Measurements from ENCODE around the gene RNF215. TPM values are rescaled to one million over a fixed set of nuclear protein-coding genes. Genes with fewer than 3 reads are reported as not detected.
"Not testable (repeated sequence)": the region's sequence is repeated elsewhere in the genome, so short reads cannot be mapped to it uniquely, and the experiment has no call there.

Gene RNF215
- polyA plus RNA-seq, 6 donors from 2014 or later: 0.30 to 1.0 (median 0.95) TPM; not detected in 1

DNA sequence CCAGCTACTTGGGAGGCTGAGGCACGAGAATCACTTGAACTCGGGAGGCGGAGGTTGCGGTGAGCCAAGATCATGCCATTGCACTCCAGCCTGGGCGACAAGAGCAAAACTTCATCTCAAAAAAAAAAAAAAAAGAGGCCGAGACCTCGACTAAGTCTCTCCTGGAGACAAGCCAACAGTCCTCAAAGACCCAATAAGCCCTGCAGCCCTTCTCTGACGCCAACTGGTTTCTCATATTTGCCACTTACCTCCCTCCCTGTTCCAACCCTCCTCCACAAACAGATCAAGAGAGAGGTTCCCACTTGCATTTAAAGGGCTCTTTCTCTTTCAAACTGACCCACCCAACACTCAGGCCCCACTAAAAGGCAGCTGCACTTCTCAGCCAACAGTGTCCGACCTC, 48.9 kb downstream of the RNF215 start:
- H3K36me3 Mint-ChIP-seq: peaks cover 8 to 39% of the 10 kb centered on the region in 2 donors
- DNase-seq; H3K9me3 Mint-ChIP-seq; H3K4me3 Mint-ChIP-seq; H3K27ac Mint-ChIP-seq; H3K27me3 Mint-ChIP-seq; ATAC-seq (ENCODE audit: low read depth in 2 of 2): not testable (repeated sequence)
- peaks cover under 1 to 12% (median 6%) of the 10 kb centered on the region in 3 donors for H3K4me1 Mint-ChIP-seq

DNA sequence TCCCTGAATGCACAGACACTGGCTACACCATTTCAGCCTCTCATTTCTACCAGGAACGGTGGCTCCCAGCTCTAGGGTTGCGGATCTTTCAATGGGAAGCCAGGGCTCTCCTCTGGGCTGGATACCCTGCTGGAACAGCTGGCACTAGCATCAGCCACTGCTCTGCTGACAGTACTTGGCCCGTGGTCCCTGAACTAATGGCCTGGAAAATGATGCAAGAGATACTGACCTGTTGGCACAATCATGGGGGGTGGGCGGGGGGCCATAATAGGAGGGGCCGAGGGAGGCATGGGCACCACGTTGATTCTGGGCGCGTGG, 49.8 kb downstream of the RNF215 start:
- Mint-ChIP-seq H3K36me3 (peaks cover 5 to 33% of the 10 kb centered on the region in 2 donors), H3K4me1 (peaks cover 0 to 7% (median 6%) of the 10 kb centered on the region in 3 donors), H3K4me3 (no peak overlapping the region), H3K9me3 (no peaks in the 10 kb centered on the region), H3K27ac (peak overlapping the region in 1 of 6 donors; percentile 79), H3K27me3 (no peaks in the 10 kb centered on the region)
- DNase-seq: no peak
- ATAC-seq (ENCODE audit: low read depth in 2 of 2): no peak

DNA sequence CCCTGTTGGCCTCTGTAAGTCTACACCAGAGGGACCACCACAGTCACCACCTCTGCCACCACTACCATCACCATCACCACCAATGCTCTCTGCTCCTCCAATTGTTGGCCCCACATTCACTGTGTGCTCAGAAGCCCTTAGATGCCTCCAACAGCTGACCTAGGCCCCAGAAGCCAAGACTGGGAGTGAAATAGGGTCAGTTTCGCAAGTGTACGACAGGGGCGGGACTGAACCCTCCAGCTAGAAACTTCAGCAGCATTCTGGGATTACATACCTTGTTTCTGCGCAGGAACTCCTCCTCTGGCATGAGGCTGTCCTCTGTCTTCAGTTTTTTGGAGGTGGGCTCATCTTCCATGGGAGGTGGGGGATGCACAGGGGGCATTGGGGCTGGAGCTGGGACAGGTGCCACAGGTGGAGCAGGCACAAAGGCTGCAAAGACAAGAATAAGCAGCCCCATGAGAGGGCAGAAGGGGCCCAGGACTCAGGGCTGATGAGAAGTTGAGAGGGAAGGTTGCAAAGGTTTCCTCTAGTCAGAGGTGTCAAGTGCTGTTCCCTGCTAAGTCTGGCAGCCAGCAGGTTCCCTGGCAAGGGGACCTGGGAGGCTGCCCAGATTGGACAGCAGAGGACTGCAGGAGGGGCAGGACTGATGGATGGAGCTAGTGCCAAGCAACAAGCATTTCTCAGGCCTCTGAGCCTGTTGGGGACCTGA, 50.3 kb downstream of the RNF215 start:
- peaks cover 5 to 27% of the 10 kb centered on the region in 2 donors for H3K36me3 Mint-ChIP-seq
- DNase-seq: no peak
- no peak overlapping the region for H3K4me3 Mint-ChIP-seq
- peak overlapping the region in 3 of 6 donors; percentile 41 to 79 (median 61) for H3K27ac Mint-ChIP-seq
- H3K27me3 Mint-ChIP-seq: no peaks in the 10 kb centered on the region
- no peaks in the 10 kb centered on the region for H3K9me3 Mint-ChIP-seq
- ATAC-seq (ENCODE audit: low read depth in 2 of 2): no peak
- H3K4me1 Mint-ChIP-seq: peaks cover 0 to 7% (median 6%) of the 10 kb centered on the region in 3 donors

DNA sequence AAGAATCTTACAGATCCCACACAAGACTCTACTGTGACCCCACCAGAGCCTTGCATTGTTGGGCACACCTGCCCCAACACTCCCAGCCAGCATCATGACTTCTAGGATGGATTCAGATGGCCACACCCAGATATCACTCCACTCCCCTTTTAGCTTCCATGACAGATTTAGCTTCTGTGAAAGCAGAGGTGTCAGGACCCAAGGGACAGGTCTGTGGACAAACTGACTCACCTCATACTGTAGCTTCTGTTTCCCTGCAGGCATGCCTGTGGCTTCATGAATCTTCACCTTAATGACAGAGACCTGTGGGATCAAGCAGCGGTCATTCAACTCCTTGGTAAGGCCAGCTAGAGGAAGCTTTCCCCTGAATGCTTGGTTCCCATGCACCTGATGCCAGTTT, 52.0 kb downstream of the RNF215 start:
- H3K4me1 Mint-ChIP-seq: peaks cover 3 to 7% (median 6%) of the 10 kb centered on the region in 3 donors
- no peak for DNase-seq
- H3K9me3 Mint-ChIP-seq: no peaks in the 10 kb centered on the region
- H3K27me3 Mint-ChIP-seq: no peaks in the 10 kb centered on the region
- H3K27ac Mint-ChIP-seq: peak overlapping the region in 1 of 6 donors; percentile 39
- no peak overlapping the region for H3K4me3 Mint-ChIP-seq
- peaks cover 5 to 26% of the 10 kb centered on the region in 2 donors for H3K36me3 Mint-ChIP-seq
- ATAC-seq (ENCODE audit: low read depth in 2 of 2): no peak

DNA sequence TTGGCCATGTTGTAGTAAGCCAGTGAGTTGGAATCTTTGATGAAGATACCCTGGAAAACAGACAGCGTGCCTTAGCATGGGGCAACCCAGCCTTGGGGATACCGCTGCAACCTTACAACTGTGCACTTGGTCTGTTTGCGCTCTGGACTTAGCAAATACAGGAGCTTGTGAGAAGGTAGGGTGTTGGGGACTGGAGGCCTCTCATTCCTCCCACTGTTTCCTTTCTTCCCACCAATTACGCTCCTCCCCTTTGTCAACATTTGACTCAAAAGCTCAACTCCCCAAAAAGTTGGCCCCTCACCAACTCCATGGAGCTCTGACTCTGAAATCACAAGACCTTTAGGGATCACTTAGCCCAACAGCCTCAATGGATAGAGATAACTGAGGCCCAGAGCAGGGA, 52.6 kb downstream of the RNF215 start:
- peak overlapping the region in 2 of 6 donors; percentile 39 to 78 for H3K27ac Mint-ChIP-seq
- no peaks in the 10 kb centered on the region for H3K9me3 Mint-ChIP-seq
- peaks cover 3 to 7% (median 6%) of the 10 kb centered on the region in 3 donors for H3K4me1 Mint-ChIP-seq
- peaks cover 5 to 27% of the 10 kb centered on the region in 2 donors for H3K36me3 Mint-ChIP-seq
- H3K4me3 Mint-ChIP-seq: no peak overlapping the region
- DNase-seq (no peak), ATAC-seq (ENCODE audit: low read depth in 2 of 2) (no peak)
- no peaks in the 10 kb centered on the region for H3K27me3 Mint-ChIP-seq

DNA sequence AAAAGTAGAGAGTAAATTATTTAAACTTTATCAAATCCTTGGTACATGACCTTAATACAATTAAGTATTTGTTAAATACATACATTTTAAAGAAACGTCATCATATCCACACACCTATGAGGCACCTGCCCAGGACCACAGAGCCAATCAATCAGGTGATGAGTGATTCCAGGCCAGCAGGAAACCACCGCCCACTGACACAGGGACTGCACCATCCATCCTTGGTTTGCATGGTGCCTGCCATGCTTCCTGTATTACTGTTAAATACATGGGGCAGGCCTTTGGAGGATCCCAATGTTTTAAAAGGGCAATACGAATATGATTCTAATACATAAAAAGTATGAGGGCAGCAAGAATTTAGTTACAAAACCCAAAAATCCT, 53.5 kb downstream of the RNF215 start:
- Mint-ChIP-seq H3K9me3 (no peaks in the 10 kb centered on the region), H3K4me3 (no peak overlapping the region), H3K27ac (no peak overlapping the region), H3K36me3 (peaks cover 1 to 20% of the 10 kb centered on the region in 2 donors), H3K27me3 (no peaks in the 10 kb centered on the region), H3K4me1 (peaks cover 3 to 7% (median 6%) of the 10 kb centered on the region in 3 donors)
- ATAC-seq (ENCODE audit: low read depth in 2 of 2) (no peak), DNase-seq (no peak)

DNA sequence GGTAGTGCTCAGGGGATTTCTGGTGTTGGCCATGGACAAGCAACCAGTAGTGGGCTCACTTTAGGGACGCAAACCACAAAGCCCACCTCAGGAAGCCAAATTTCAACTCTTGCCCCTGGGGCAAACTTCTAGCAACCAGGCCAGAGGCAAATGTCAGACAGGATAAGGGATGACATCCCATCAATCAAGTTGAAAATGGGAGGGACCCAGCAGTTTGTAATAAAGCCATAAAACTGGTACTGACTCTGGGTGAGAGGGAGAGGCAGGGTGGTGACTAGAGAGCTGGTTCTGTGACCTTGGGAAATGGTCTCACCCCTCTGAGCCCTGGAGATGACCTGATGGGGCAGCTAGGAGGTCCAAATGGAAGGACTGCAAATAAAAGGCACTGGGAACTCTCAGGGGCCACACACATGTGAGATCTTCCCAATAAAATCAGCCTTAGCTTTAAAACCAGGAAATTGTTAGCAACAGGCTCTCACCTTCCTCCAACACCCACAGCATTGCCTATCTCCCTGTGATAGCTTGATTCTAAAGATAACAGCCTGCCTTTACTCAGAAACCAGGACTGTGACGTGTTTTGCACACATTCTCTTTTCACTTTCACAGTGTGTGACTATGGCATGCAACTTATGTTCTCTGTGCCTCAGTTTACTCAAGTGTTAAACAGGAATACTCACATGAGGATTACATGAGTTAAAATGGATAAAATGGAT, 54.1 kb downstream of the RNF215 start:
- Mint-ChIP-seq H3K27ac (peak overlapping the region in 2 of 6 donors; percentile 26 to 63), H3K36me3 (peaks cover 0 to 15% of the 10 kb centered on the region in 2 donors), H3K4me3 (no peak overlapping the region), H3K4me1 (peaks cover 3 to 7% (median 6%) of the 10 kb centered on the region in 3 donors), H3K9me3 (no peaks in the 10 kb centered on the region), H3K27me3 (no peaks in the 10 kb centered on the region)
- no peak for DNase-seq
- ATAC-seq (ENCODE audit: low read depth in 2 of 2): no peak

DNA sequence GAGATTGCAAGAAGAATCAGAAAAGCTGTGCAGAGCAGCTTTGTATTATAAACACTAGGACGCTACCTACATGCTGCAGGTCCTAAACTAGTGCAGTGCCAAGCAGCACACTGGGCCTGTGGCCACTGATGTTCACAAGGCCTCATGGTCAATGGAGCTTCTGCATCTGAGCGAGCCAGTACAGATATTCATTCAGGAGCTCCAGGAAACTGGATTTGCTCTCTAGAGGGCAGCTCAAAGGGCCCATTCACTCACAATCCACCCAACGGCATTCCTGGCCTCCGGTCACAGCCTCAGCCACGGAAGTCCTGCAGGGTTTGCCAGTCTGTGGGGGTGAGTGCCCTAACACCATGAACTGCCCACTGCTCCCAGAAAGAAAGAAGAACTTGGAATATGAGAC, 54.7 kb downstream of the RNF215 start:
- H3K4me1 Mint-ChIP-seq: peaks cover 8 to 11% (median 11%) of the 10 kb centered on the region in 3 donors
- peaks cover 0 to 15% of the 10 kb centered on the region in 2 donors for H3K36me3 Mint-ChIP-seq
- peak overlapping the region in 2 of 6 donors; percentile 26 to 63 for H3K27ac Mint-ChIP-seq
- no peaks in the 10 kb centered on the region for H3K9me3 Mint-ChIP-seq
- DNase-seq (no peak), ATAC-seq (ENCODE audit: low read depth in 2 of 2) (no peak)
- H3K27me3 Mint-ChIP-seq: no peaks in the 10 kb centered on the region
- H3K4me3 Mint-ChIP-seq: no peak overlapping the region

Other genes starting within 250 kb of the RNF215 start
- not detected for gene LIF, start 140.7 kb downstream of the RNF215 start, polyA plus RNA-seq (ENCODE audit: low read depth in 6 of 6)
- gene OSM, start 120.6 kb downstream of the RNF215 start, polyA plus RNA-seq (ENCODE audit: low read depth in 6 of 6): 1 to 10 TPM in 5 of 6 donors, under 1 TPM in 1; 0.66 to 4.7 (median 1.3) TPM
- 10 to 100 TPM in 5 of 6 donors, not detected in 1; 11.0 to 18.5 (median 14.7) TPM for gene CASTOR1, start 97.9 kb downstream of the RNF215 start, polyA plus RNA-seq (ENCODE audit: low read depth in 6 of 6)
- gene TBC1D10A, start 60.5 kb downstream of the RNF215 start, polyA plus RNA-seq (ENCODE audit: low read depth in 6 of 6): 10 to 100 TPM; 39.9 to 54.0 (median 40.7) TPM
- 100 to 1,000 TPM in 1 of 6 donors, 10 to 100 TPM in 5; 34.1 to 110 (median 80.3) TPM for gene SF3A1, start 30.5 kb downstream of the RNF215 start, polyA plus RNA-seq (ENCODE audit: low read depth in 6 of 6)
- 1 to 10 TPM in 3 of 6 donors, under 1 TPM in 2, not detected in 1; 0.47 to 2.6 (median 1.6) TPM for gene CCDC157, start 30.4 kb downstream of the RNF215 start, polyA plus RNA-seq (ENCODE audit: low read depth in 6 of 6)
- gene SEC14L2, start 9.6 kb upstream of the RNF215 start, polyA plus RNA-seq (ENCODE audit: low read depth in 6 of 6): 1 to 10 TPM in 3 of 6 donors, under 1 TPM in 3; 0.60 to 2.6 (median 1.0) TPM
- gene MTFP1, start 38.4 kb upstream of the RNF215 start, polyA plus RNA-seq (ENCODE audit: low read depth in 6 of 6): 10 to 100 TPM in 4 of 6 donors, 1 to 10 TPM in 2; 2.6 to 18.0 (median 13.2) TPM
- not detected for gene SEC14L3, start 84.6 kb upstream of the RNF215 start, polyA plus RNA-seq (ENCODE audit: low read depth in 6 of 6)
- not detected for gene SEC14L4, start 118.3 kb upstream of the RNF215 start, polyA plus RNA-seq (ENCODE audit: low read depth in 6 of 6)
- gene SEC14L6, start 159.3 kb upstream of the RNF215 start, polyA plus RNA-seq (ENCODE audit: low read depth in 6 of 6): not detected
- under 1 TPM in 4 of 6 donors, not detected in 2; 0.24 to 0.65 (median 0.49) TPM for gene GAL3ST1, start 187.3 kb upstream of the RNF215 start, polyA plus RNA-seq (ENCODE audit: low read depth in 6 of 6)
- gene PES1, start 204.5 kb upstream of the RNF215 start, polyA plus RNA-seq (ENCODE audit: low read depth in 6 of 6): 10 to 100 TPM; 25.9 to 49.9 (median 36.9) TPM
- under 1 TPM in 1 of 6 donors, not detected in 5; 0.80 TPM for gene TCN2, start 219.8 kb upstream of the RNF215 start, polyA plus RNA-seq (ENCODE audit: low read depth in 6 of 6)
- gene SLC35E4, start 248.4 kb upstream of the RNF215 start, polyA plus RNA-seq (ENCODE audit: low read depth in 6 of 6): under 1 TPM in 5 of 6 donors, not detected in 1; 0.09 to 0.45 (median 0.33) TPM